H9 (cell line): ENCODE results near the gene PITPNB. TPM values are rescaled to one million over a fixed set of nuclear protein-coding genes. Genes with fewer than 3 reads are reported as not detected.

Experiments used
- DNase-seq: peaks from one replicate; pipeline ENCODE4 v3.0.0-alpha.2; 2017
- H2AFZ ChIP-seq: one replicate; pipeline ENCODE4 v1.6.1; 2013; ENCODE audit warnings: mild to moderate bottlenecking, low read length, control low read depth, moderate library complexity
- H2AK5ac ChIP-seq: 2 replicates; pipeline ENCODE4 v1.6.1; 2013; ENCODE audit warnings: low read length, control low read depth, mixed read lengths; ENCODE audit not compliant: insufficient read length
- H2BK120ac ChIP-seq: one replicate; pipeline ENCODE4 v1.6.1; 2013; ENCODE audit warnings: low read depth, mild to moderate bottlenecking, low read length, control low read depth, inconsistent platforms; ENCODE audit not compliant: poor library complexity, severe bottlenecking
- H2BK12ac ChIP-seq: 2 replicates; pipeline ENCODE4 v1.6.1; 2013; ENCODE audit warnings: low read length, control low read depth, mixed read lengths, low read depth; ENCODE audit not compliant: insufficient read length
- H2BK15ac ChIP-seq: 2 replicates; pipeline ENCODE4 v1.6.1; 2013; ENCODE audit warnings: low read depth, low read length, control low read depth
- H2BK20ac ChIP-seq: one replicate; pipeline ENCODE4 v1.6.1; 2013; ENCODE audit warnings: low read depth, mild to moderate bottlenecking, low read length, control low read depth, inconsistent platforms; ENCODE audit not compliant: poor library complexity, severe bottlenecking
- H2BK5ac ChIP-seq: 2 replicates; pipeline ENCODE4 v1.6.1; 2013; ENCODE audit warnings: low read length, control low read depth, mixed read lengths; ENCODE audit not compliant: insufficient read length
- H3K14ac ChIP-seq: 2 replicates; pipeline ENCODE4 v1.6.1; 2013; ENCODE audit warnings: low read length, control low read depth; ENCODE audit not compliant: insufficient read depth
- H3K18ac ChIP-seq: 2 replicates; pipeline ENCODE4 v1.6.1; 2013; ENCODE audit warnings: low read depth, mild to moderate bottlenecking, mixed read lengths, low read length, control low read depth; ENCODE audit not compliant: insufficient read length
- H3K23ac ChIP-seq: 2 replicates; pipeline ENCODE4 v1.6.1; 2013; ENCODE audit warnings: low read length, control low read depth, mixed read lengths, low read depth; ENCODE audit not compliant: insufficient read length
- H3K23me2 ChIP-seq: 2 replicates; pipeline ENCODE4 v1.6.1; 2013; ENCODE audit warnings: low read depth, mild to moderate bottlenecking, mixed read lengths, low read length, control low read depth; ENCODE audit not compliant: insufficient read length, poor library complexity, severe bottlenecking
- H3K27ac ChIP-seq: 2 replicates; pipeline ENCODE4 v1.5.1; 2013; ENCODE audit warnings: low read length, control low read depth, mixed read lengths, low read depth; ENCODE audit not compliant: insufficient read length
- H3K27me3 ChIP-seq: 2 replicates; pipeline ENCODE4 v1.6.1; 2013; ENCODE audit warnings: low read length, control low read depth, inconsistent platforms; ENCODE audit not compliant: insufficient read depth
- H3K4ac ChIP-seq: 2 replicates; pipeline ENCODE4 v1.6.1; 2013; ENCODE audit warnings: low read depth, mild to moderate bottlenecking, control low read depth, inconsistent platforms, low read length, moderate library complexity
- H3K4me1 ChIP-seq: 2 replicates; pipeline ENCODE4 v1.6.1; 2013; ENCODE audit warnings: low read length, control low read depth, inconsistent platforms; ENCODE audit not compliant: insufficient read depth
- H3K4me2 ChIP-seq: 2 replicates; pipeline ENCODE4 v1.6.1; 2013; ENCODE audit warnings: low read length, control low read depth, mixed read lengths; ENCODE audit not compliant: insufficient read length, insufficient read depth
- H3K56ac ChIP-seq: 2 replicates; pipeline ENCODE4 v1.6.1; 2013; ENCODE audit warnings: low read depth, mild to moderate bottlenecking, mixed read lengths, low read length, control low read depth; ENCODE audit not compliant: insufficient read length
- H3K79me1 ChIP-seq: 2 replicates; pipeline ENCODE4 v1.6.1; 2013; ENCODE audit warnings: low read depth, mild to moderate bottlenecking, moderate library complexity, low read length, control low read depth, inconsistent platforms; ENCODE audit not compliant: insufficient read depth, poor library complexity, severe bottlenecking
- H3K79me2 ChIP-seq: 2 replicates; pipeline ENCODE4 v1.6.1; 2013; ENCODE audit warnings: low read length, control low read depth, inconsistent platforms; ENCODE audit not compliant: insufficient read depth
- H3K9ac ChIP-seq: 2 replicates; pipeline ENCODE4 v1.6.1; 2013; ENCODE audit warnings: low read length, control low read depth, mixed read lengths; ENCODE audit not compliant: insufficient read length; ENCODE audit errors: extremely low read depth
- H3K9me3 ChIP-seq: one replicate; pipeline ENCODE4 v1.6.1; 2013; ENCODE audit warnings: low read depth, low read length, inconsistent platforms; ENCODE audit not compliant: control insufficient read depth
- H3T11ph ChIP-seq: one replicate; pipeline ENCODE4 v1.6.1; 2013; ENCODE audit warnings: mild to moderate bottlenecking, low read length, control low read depth, inconsistent platforms
- H4K20me1 ChIP-seq: one replicate; pipeline ENCODE4 v1.6.1; 2013; ENCODE audit not compliant: control insufficient read depth, insufficient read length, insufficient read depth
- H4K5ac ChIP-seq: 2 replicates; pipeline ENCODE4 v1.6.1; 2013; ENCODE audit warnings: low read depth, mild to moderate bottlenecking, mixed read lengths, low read length, control low read depth; ENCODE audit not compliant: insufficient read length
- H4K8ac ChIP-seq: replicated peaks from 2 replicates; pipeline ENCODE4 v1.6.1; 2013; ENCODE audit warnings: low read length, control low read depth, mixed read lengths, low read depth; ENCODE audit not compliant: insufficient read length
- H4K91ac ChIP-seq: 2 replicates; pipeline ENCODE4 v1.6.1; 2013; ENCODE audit warnings: low read depth, mild to moderate bottlenecking, moderate library complexity, mixed read lengths, low read length, control low read depth; ENCODE audit not compliant: insufficient read length
- H3K27ac Mint-ChIP-seq, 3 experiments: 2 replicates in 2 of 3; 3 replicates in 1 of 3; pipeline ENCODE4 v1.8.0; 2020 to 2021; ENCODE audit warnings: mixed read lengths in 3 of 3, mild to moderate bottlenecking in 1 of 3, moderate library complexity in 1 of 3
- H3K27me3 Mint-ChIP-seq: 2 replicates; pipeline ENCODE4 v1.8.0; 2021; ENCODE audit warnings: low read depth, mild to moderate bottlenecking, moderate library complexity, mixed read lengths
- H3K36me3 Mint-ChIP-seq, 3 experiments: 2 replicates in 2 of 3; 3 replicates in 1 of 3; pipeline ENCODE4 v1.8.0; 2020 to 2021; ENCODE audit warnings: low read depth in 3 of 3, mixed read lengths in 3 of 3; ENCODE audit not compliant: insufficient read depth in 1 of 3
- H3K4me1 Mint-ChIP-seq, 2 experiments: 2 replicates each; pipeline ENCODE4 v1.8.0; 2020; ENCODE audit warnings: mixed read lengths in 2 of 2
- H3K4me3 Mint-ChIP-seq, 2 experiments: 2 replicates in 1 of 2; 3 replicates in 1 of 2; pipeline ENCODE4 v1.8.0; 2020 to 2021; ENCODE audit warnings: mild to moderate bottlenecking in 2 of 2, mixed read lengths in 2 of 2, moderate library complexity in 1 of 2
- H3K9me3 Mint-ChIP-seq, 2 experiments: 2 replicates in 1 of 2; 3 replicates in 1 of 2; pipeline ENCODE4 v1.8.0; 2020; ENCODE audit warnings: mild to moderate bottlenecking in 2 of 2, mixed read lengths in 2 of 2, moderate library complexity in 1 of 2
- CTCF ChIP-seq: fragments of 200-600 bp; sonication (generic); conservative IDR thresholded peaks from 3 replicates; pipeline ENCODE4 v1.8.0; 2021; ENCODE audit warnings: antibody characterized with exemption, mild to moderate bottlenecking
- WGBS: extraction: QIAGEN DNeasy Blood & Tissue Kit; methylation state at CpG from one replicate; pipeline ENCODE4 v1.1.7; 2013; ENCODE audit warnings: missing lambda C conversion rate, low lambda C conversion rate, mixed read lengths; ENCODE audit not compliant: insufficient read length; ENCODE audit errors: extremely low coverage; 5-methylcytosine and 5-hydroxymethylcytosine counted together
- total RNA-seq: library from RNA; stranded (reverse); gene quantifications from 2 replicates; pipeline ENCODE4 v1.2.1, GENCODE V29; 2021

The PITPNB gene
- total RNA-seq, 1 experiment from 2014 or later = 106 TPM

GRCh38 chr22:27863556-27863955 is 55.5 kb downstream of the PITPNB start:
- no CpG with 5 or more reads among the region's 2 CpGs for WGBS
- no peak overlapping the region for H3K4me3 Mint-ChIP-seq
- TF ChIP-seq CTCF = no peak

More at GRCh38 chr22:27863556-27863955, 55.5 kb downstream of the PITPNB start:
- DNase-seq = no peak
- no peaks in the 10 kb centered on the region for H3K4me1 ChIP-seq
- no peak overlapping the region for H3T11ph ChIP-seq
- H3K23me2 ChIP-seq = no peaks in the 10 kb centered on the region
- no peaks in the 10 kb centered on the region for H3K9me3 ChIP-seq
- H3K27ac ChIP-seq = no peak overlapping the region
- no peak overlapping the region for H2BK12ac ChIP-seq
- no peak overlapping the region for H3K18ac ChIP-seq
- no peaks in the 10 kb centered on the region for H3K79me2 ChIP-seq
- no peak overlapping the region for H3K4me2 ChIP-seq
- no peaks in the 10 kb centered on the region for H3K27me3 ChIP-seq
- no peak overlapping the region for H4K5ac ChIP-seq
- no peaks in the 10 kb centered on the region for H4K20me1 ChIP-seq
- H3K4ac ChIP-seq = no peak overlapping the region
- H3K9ac ChIP-seq = no peak overlapping the region
- no peaks in the 10 kb centered on the region for H3K79me1 ChIP-seq
- no peak overlapping the region for H3K23ac ChIP-seq
- H2BK120ac ChIP-seq = no peak overlapping the region
- H3K14ac ChIP-seq = no peak overlapping the region
- Mint-ChIP-seq H3K27me3 (no peaks in the 10 kb centered on the region), H3K27ac (0 out of 7 replicates have a peak overlapping the region, but pooled peaks of 1 of the 3 experiments have one; percentile 23), H3K4me1 (peaks cover 12 to 13% of the 10 kb centered on the region in 2 experiments), H3K9me3 (no peaks in the 10 kb centered on the region), H3K36me3 (peaks cover 4 to 31% (median 16%) of the 10 kb centered on the region in 3 experiments; a peak in 6 of 7 replicates)
- H2BK20ac ChIP-seq = no peak overlapping the region
- no peak overlapping the region for H4K8ac ChIP-seq
- no peak overlapping the region for H4K91ac ChIP-seq
- no peak overlapping the region for H2BK5ac ChIP-seq
- no peak overlapping the region for H2BK15ac ChIP-seq
- no peak overlapping the region for H2AK5ac ChIP-seq
- no peak overlapping the region for H3K56ac ChIP-seq
- H2AFZ ChIP-seq = no peak overlapping the region
